Measurements from ENCODE around the gene PPP2R2C. TPM values are rescaled to one million over a fixed set of nuclear protein-coding genes. Genes with fewer than 3 reads are reported as not detected.

The PPP2R2C gene
- total RNA-seq, 1 donor from 2014 or later: not detected

DNA sequence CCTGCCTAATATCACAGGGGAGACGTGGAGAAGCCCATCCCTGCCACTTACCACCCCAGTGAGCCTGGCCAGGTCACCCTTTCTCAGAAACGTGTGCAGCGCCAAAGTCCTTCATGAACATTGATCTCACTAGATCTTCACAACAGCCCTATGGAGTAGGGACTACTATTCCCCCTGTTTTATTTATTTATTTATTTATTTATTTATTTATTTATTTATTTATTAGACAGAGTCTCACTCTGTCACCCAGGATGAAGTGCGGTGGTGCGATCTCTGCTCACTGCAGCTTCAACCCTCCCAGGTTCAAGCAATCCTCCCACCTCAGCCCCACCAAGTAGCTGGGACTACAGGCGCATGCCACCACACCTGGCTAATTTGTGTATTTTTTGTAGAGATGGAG lies 61.8 kb downstream of the PPP2R2C start:
- H3K27me3 ChIP-seq (ENCODE audit: control insufficient read depth in 3 of 3, insufficient read depth in 3 of 3, low read length in 3 of 3): peaks cover under 1 to 37% (median 15%) of the 10 kb centered on the region in 3 donors
- H3K4me1 ChIP-seq (ENCODE audit: control insufficient read depth in 3 of 3, insufficient read depth in 3 of 3, low read length in 3 of 3): no peaks in the 10 kb centered on the region
- H3K36me3 ChIP-seq (ENCODE audit: control insufficient read depth in 3 of 3, insufficient read depth in 3 of 3, low read length in 3 of 3): no peaks in the 10 kb centered on the region
- H3K4me3 ChIP-seq (ENCODE audit: low read length in 3 of 3): no peak overlapping the region
- no peaks in the 10 kb centered on the region for H3K9me3 ChIP-seq (ENCODE audit: control insufficient read depth in 3 of 3, low read length in 3 of 3)
- no peak overlapping the region for H3K9ac ChIP-seq (ENCODE audit: low read depth in 1 of 3, low read length in 3 of 3)
- no peak overlapping the region for H3K27ac ChIP-seq (ENCODE audit: low read depth, low read length)

- Histone ChIP-seq H3K9ac (ENCODE audit: low read depth in 1 of 3, low read length in 3 of 3) (no peak overlapping the region), H3K27me3 (ENCODE audit: control insufficient read depth in 3 of 3, insufficient read depth in 3 of 3, low read length in 3 of 3) (peaks cover 6 to 37% (median 16%) of the 10 kb centered on the region in 3 donors), H3K27ac (ENCODE audit: low read depth, low read length) (no peak overlapping the region)
These were observed 62.3 kb downstream of the PPP2R2C start for GRCh38 chr4:6410068-6410467.

GRCh38 chr4:6409381-6409780 lies 63.0 kb downstream of the PPP2R2C start:
- Histone ChIP-seq H3K9ac (ENCODE audit: low read depth in 1 of 3, low read length in 3 of 3) (no peak overlapping the region), H3K36me3 (ENCODE audit: control insufficient read depth in 3 of 3, insufficient read depth in 3 of 3, low read length in 3 of 3) (no peaks in the 10 kb centered on the region), H3K9me3 (ENCODE audit: control insufficient read depth in 3 of 3, low read length in 3 of 3) (no peaks in the 10 kb centered on the region), H3K27ac (ENCODE audit: low read depth, low read length) (no peak overlapping the region), H3K27me3 (ENCODE audit: control insufficient read depth in 3 of 3, insufficient read depth in 3 of 3, low read length in 3 of 3) (peaks cover 11 to 38% (median 16%) of the 10 kb centered on the region in 3 donors), H3K4me3 (ENCODE audit: low read length in 3 of 3) (no peak overlapping the region), H3K4me1 (ENCODE audit: control insufficient read depth in 3 of 3, insufficient read depth in 3 of 3, low read length in 3 of 3) (no peaks in the 10 kb centered on the region)

More at GRCh38 chr4:6410068-6410467, 62.3 kb downstream of the PPP2R2C start:
- no peak overlapping the region for H3K4me3 ChIP-seq (ENCODE audit: low read length in 3 of 3)
- H3K4me1 ChIP-seq (ENCODE audit: control insufficient read depth in 3 of 3, insufficient read depth in 3 of 3, low read length in 3 of 3): no peaks in the 10 kb centered on the region
- no peaks in the 10 kb centered on the region for H3K9me3 ChIP-seq (ENCODE audit: control insufficient read depth in 3 of 3, low read length in 3 of 3)
- H3K36me3 ChIP-seq (ENCODE audit: control insufficient read depth in 3 of 3, insufficient read depth in 3 of 3, low read length in 3 of 3): no peaks in the 10 kb centered on the region

DNA sequence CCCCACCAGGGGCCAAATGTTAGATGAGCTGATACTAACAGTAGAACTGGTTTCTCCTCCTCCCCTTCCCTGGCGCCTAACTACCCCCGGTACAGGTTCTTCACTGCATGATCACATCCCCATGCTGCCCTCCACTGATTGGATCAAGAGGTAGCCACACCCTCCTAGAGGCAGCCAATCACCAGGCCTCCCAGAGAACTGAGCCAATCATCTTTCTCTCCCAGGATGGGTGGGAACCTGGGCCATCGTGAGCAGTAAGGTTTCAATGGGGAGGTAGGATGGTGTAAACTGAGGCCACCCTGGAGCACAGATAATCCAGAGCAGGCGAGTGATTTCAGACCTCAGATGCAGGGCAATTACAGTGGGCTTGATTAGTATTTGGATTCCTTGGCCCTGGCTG lies 64.2 kb downstream of the PPP2R2C start:
- Histone ChIP-seq H3K36me3 (ENCODE audit: control insufficient read depth in 3 of 3, insufficient read depth in 3 of 3, low read length in 3 of 3) (no peaks in the 10 kb centered on the region), H3K4me1 (ENCODE audit: control insufficient read depth in 3 of 3, insufficient read depth in 3 of 3, low read length in 3 of 3) (no peaks in the 10 kb centered on the region), H3K9ac (ENCODE audit: low read depth in 1 of 3, low read length in 3 of 3) (no peak overlapping the region), H3K9me3 (ENCODE audit: control insufficient read depth in 3 of 3, low read length in 3 of 3) (no peaks in the 10 kb centered on the region), H3K4me3 (ENCODE audit: low read length in 3 of 3) (no peak overlapping the region), H3K27me3 (ENCODE audit: control insufficient read depth in 3 of 3, insufficient read depth in 3 of 3, low read length in 3 of 3) (peaks cover 20 to 40% (median 24%) of the 10 kb centered on the region in 3 donors), H3K27ac (ENCODE audit: low read depth, low read length) (no peak overlapping the region)

- Histone ChIP-seq H3K9me3 (ENCODE audit: control insufficient read depth in 3 of 3, low read length in 3 of 3) (no peaks in the 10 kb centered on the region), H3K4me3 (ENCODE audit: low read length in 3 of 3) (no peak overlapping the region), H3K9ac (ENCODE audit: low read depth in 1 of 3, low read length in 3 of 3) (no peak overlapping the region), H3K27ac (ENCODE audit: low read depth, low read length) (no peak overlapping the region), H3K36me3 (ENCODE audit: control insufficient read depth in 3 of 3, insufficient read depth in 3 of 3, low read length in 3 of 3) (no peaks in the 10 kb centered on the region), H3K27me3 (ENCODE audit: control insufficient read depth in 3 of 3, insufficient read depth in 3 of 3, low read length in 3 of 3) (peaks cover 33 to 59% (median 51%) of the 10 kb centered on the region in 3 donors), H3K4me1 (ENCODE audit: control insufficient read depth in 3 of 3, insufficient read depth in 3 of 3, low read length in 3 of 3) (no peaks in the 10 kb centered on the region)
These were observed 67.1 kb downstream of the PPP2R2C start for GRCh38 chr4:6405397-6405706.

DNA sequence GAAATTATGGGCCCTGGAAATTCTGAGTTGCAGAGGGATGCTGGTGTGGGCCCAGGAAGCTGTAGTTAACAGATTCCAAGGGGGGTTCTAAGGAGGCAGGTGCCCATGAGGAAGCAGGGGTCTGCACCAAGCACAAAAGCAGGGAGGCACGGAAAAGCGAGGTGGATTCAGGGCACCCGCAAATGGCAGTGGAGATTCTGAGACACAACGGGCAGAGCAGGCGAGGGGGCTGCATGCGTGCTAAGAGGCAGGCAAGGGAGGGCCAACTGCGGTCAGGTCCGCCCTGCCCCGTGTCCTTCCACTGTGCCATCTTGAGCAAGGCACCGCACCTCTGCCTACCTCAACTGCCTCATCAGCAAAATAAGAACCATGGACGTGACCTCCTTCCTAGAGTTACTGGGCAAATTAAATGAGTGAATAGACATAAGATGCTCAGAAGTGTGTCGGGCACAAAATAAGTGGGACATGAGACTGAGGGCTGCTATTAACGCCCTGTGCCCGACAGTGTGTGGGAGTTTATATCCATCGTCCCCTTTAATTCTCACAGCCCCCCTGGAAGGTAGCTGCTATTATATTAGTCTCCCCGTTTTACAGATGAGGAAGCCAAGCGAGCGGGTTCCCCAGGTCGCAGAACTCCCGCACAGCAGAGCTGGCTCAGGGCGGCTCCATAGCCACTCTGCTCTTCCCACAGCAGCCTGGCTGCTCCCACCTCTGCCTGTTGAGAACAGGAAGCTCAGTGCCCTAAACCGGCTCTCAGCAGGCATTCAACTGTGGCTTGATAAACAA lies 67.6 kb downstream of the PPP2R2C start:
- Histone ChIP-seq H3K4me3 (ENCODE audit: low read length in 3 of 3) (no peak overlapping the region), H3K9me3 (ENCODE audit: control insufficient read depth in 3 of 3, low read length in 3 of 3) (no peaks in the 10 kb centered on the region), H3K4me1 (ENCODE audit: control insufficient read depth in 3 of 3, insufficient read depth in 3 of 3, low read length in 3 of 3) (no peaks in the 10 kb centered on the region), H3K27ac (ENCODE audit: low read depth, low read length) (no peak overlapping the region), H3K27me3 (ENCODE audit: control insufficient read depth in 3 of 3, insufficient read depth in 3 of 3, low read length in 3 of 3) (peaks cover 35 to 58% (median 51%) of the 10 kb centered on the region in 3 donors), H3K36me3 (ENCODE audit: control insufficient read depth in 3 of 3, insufficient read depth in 3 of 3, low read length in 3 of 3) (no peaks in the 10 kb centered on the region), H3K9ac (ENCODE audit: low read depth in 1 of 3, low read length in 3 of 3) (no peak overlapping the region)

DNA sequence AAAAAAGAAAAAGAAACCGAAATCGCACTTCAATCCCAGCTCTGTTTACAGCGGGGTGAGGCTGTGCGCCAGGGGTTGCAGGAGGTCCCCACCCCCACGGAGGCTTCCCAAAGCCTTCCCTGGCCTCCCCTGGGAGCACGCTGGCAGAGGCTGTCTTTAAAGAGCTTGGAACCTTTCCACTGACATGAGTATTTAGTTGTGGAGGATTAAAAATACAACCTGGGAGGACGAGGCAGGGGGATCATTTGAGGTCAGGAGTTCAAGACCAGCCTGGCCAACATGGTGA lies 69.1 kb downstream of the PPP2R2C start:
- H3K27ac ChIP-seq (ENCODE audit: low read depth, low read length): no peak overlapping the region
- H3K9me3 ChIP-seq (ENCODE audit: control insufficient read depth in 3 of 3, low read length in 3 of 3): no peaks in the 10 kb centered on the region
- H3K36me3 ChIP-seq (ENCODE audit: control insufficient read depth in 3 of 3, insufficient read depth in 3 of 3, low read length in 3 of 3): no peaks in the 10 kb centered on the region
- no peak overlapping the region for H3K4me3 ChIP-seq (ENCODE audit: low read length in 3 of 3)
- no peak overlapping the region for H3K9ac ChIP-seq (ENCODE audit: low read depth in 1 of 3, low read length in 3 of 3)
- H3K4me1 ChIP-seq (ENCODE audit: control insufficient read depth in 3 of 3, insufficient read depth in 3 of 3, low read length in 3 of 3): no peaks in the 10 kb centered on the region
- peaks cover 42 to 72% (median 61%) of the 10 kb centered on the region in 3 donors for H3K27me3 ChIP-seq (ENCODE audit: control insufficient read depth in 3 of 3, insufficient read depth in 3 of 3, low read length in 3 of 3)

- no peaks in the 10 kb centered on the region for H3K9me3 ChIP-seq (ENCODE audit: control insufficient read depth in 3 of 3, low read length in 3 of 3)
- H3K9ac ChIP-seq (ENCODE audit: low read depth in 1 of 3, low read length in 3 of 3): no peak overlapping the region
- no peaks in the 10 kb centered on the region for H3K36me3 ChIP-seq (ENCODE audit: control insufficient read depth in 3 of 3, insufficient read depth in 3 of 3, low read length in 3 of 3)
- H3K4me1 ChIP-seq (ENCODE audit: control insufficient read depth in 3 of 3, insufficient read depth in 3 of 3, low read length in 3 of 3): no peaks in the 10 kb centered on the region
- H3K27me3 ChIP-seq (ENCODE audit: control insufficient read depth in 3 of 3, insufficient read depth in 3 of 3, low read length in 3 of 3): peaks cover 42 to 77% (median 63%) of the 10 kb centered on the region in 3 donors
- no peak overlapping the region for H3K4me3 ChIP-seq (ENCODE audit: low read length in 3 of 3)
- H3K27ac ChIP-seq (ENCODE audit: low read depth, low read length): no peak overlapping the region
These were observed 69.6 kb downstream of the PPP2R2C start for GRCh38 chr4:6402566-6403399.

DNA sequence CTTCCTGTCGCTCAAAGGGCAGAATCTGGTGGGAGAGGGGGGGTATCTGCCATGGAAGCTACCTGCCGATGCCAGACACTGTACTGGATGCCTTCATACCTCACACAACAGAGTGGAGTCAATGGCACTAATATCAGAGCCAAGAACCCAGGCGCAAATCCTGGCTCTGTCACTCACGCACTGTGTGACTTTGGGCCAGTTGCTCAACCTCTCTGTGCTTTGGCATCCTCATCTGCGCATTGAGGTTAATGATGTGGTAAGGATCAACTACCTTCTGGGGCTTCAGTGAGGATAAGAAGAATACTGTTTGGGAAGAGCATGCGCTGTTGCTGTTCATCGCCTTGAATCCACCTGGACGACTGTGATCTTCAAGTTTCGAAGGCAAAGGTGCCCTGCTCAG lies 70.6 kb downstream of the PPP2R2C start:
- H3K4me3 ChIP-seq (ENCODE audit: low read length in 3 of 3): no peak overlapping the region
- no peak overlapping the region for H3K27ac ChIP-seq (ENCODE audit: low read depth, low read length)
- no peak overlapping the region for H3K9ac ChIP-seq (ENCODE audit: low read depth in 1 of 3, low read length in 3 of 3)
- no peaks in the 10 kb centered on the region for H3K36me3 ChIP-seq (ENCODE audit: control insufficient read depth in 3 of 3, insufficient read depth in 3 of 3, low read length in 3 of 3)
- H3K4me1 ChIP-seq (ENCODE audit: control insufficient read depth in 3 of 3, insufficient read depth in 3 of 3, low read length in 3 of 3): no peaks in the 10 kb centered on the region
- no peaks in the 10 kb centered on the region for H3K9me3 ChIP-seq (ENCODE audit: control insufficient read depth in 3 of 3, low read length in 3 of 3)
- peaks cover 49 to 82% (median 72%) of the 10 kb centered on the region in 3 donors for H3K27me3 ChIP-seq (ENCODE audit: control insufficient read depth in 3 of 3, insufficient read depth in 3 of 3, low read length in 3 of 3)

DNA sequence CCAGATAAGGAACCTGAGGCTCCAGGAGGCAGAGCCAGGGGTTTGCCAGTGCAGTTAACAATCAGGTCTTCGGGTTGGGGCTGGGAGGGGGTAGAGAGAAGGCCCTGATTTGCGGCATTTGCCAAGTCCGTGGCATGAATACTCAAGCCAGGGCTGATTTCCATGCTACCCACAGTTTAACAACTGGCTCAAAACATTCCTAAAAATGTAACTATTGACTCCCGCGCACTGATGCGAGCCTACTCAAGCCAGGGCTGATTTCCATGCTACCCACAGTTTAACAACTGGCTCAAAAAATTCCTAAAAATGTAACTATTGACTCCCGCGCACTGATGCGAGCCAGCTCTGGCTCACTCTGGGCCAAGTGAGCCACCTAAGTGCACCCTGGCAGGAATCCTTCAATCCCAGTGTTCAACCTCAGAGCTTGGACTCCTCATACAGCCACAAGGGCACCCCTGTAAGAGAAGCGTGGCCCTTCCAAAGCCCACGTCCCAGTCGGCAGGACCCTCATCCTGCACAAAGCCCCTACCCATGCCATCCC lies 75.6 kb downstream of the PPP2R2C start:
- no peak overlapping the region for H3K4me3 ChIP-seq (ENCODE audit: low read length in 3 of 3)
- H3K27me3 ChIP-seq (ENCODE audit: control insufficient read depth in 3 of 3, insufficient read depth in 3 of 3, low read length in 3 of 3): peaks cover 30 to 60% (median 49%) of the 10 kb centered on the region in 3 donors
- H3K36me3 ChIP-seq (ENCODE audit: control insufficient read depth in 3 of 3, insufficient read depth in 3 of 3, low read length in 3 of 3): no peaks in the 10 kb centered on the region
- H3K9ac ChIP-seq (ENCODE audit: low read depth in 1 of 3, low read length in 3 of 3): no peak overlapping the region
- no peaks in the 10 kb centered on the region for H3K4me1 ChIP-seq (ENCODE audit: control insufficient read depth in 3 of 3, insufficient read depth in 3 of 3, low read length in 3 of 3)
- no peak overlapping the region for H3K27ac ChIP-seq (ENCODE audit: low read depth, low read length)
- H3K9me3 ChIP-seq (ENCODE audit: control insufficient read depth in 3 of 3, low read length in 3 of 3): no peaks in the 10 kb centered on the region

Data from skeletal muscle tissue (tissue), 4 donors.